Adipocyte (in vitro differentiated cells): ENCODE measurements around the gene ITGB2.

Experiments used
- DNase-seq: peaks from one replicate; pipeline ENCODE4 v3.0.0-alpha.2; 2015; ENCODE audit warnings: low read depth
- H3K27me3 ChIP-seq: replicated peaks from 2 replicates; pipeline ENCODE4 v1.7.0; 2013; ENCODE audit warnings: mild to moderate bottlenecking, low read length, moderate library complexity; ENCODE audit not compliant: control insufficient read depth, insufficient read depth
- H3K36me3 ChIP-seq: 2 replicates; pipeline ENCODE4 v1.7.0; 2013; ENCODE audit warnings: low read length, mild to moderate bottlenecking, moderate library complexity; ENCODE audit not compliant: control insufficient read depth, insufficient read depth, severe bottlenecking
- H3K4me1 ChIP-seq: 2 replicates; pipeline ENCODE4 v1.7.0; 2013; ENCODE audit warnings: mild to moderate bottlenecking, low read length, moderate library complexity; ENCODE audit not compliant: control insufficient read depth, insufficient read depth
- H3K4me3 ChIP-seq: 2 replicates; pipeline ENCODE4 v1.7.0; 2013; ENCODE audit warnings: mild to moderate bottlenecking, low read length, moderate library complexity
- H3K9ac ChIP-seq: 2 replicates; pipeline ENCODE4 v1.7.0; 2013; ENCODE audit warnings: mild to moderate bottlenecking, low read length, moderate library complexity
- H3K9me3 ChIP-seq: 2 replicates; pipeline ENCODE4 v1.7.0; 2013; ENCODE audit warnings: mild to moderate bottlenecking, low read length, moderate library complexity; ENCODE audit not compliant: control insufficient read depth

The ITGB2 gene

GRCh38 chr21:44847261-44848056, 73.2 kb downstream of the ITGB2 start:
- DNase-seq: no peak
- Histone ChIP-seq H3K4me1 (peaks cover 19% of the 10 kb centered on the region), H3K27me3 (peaks cover 5% of the 10 kb centered on the region)

GRCh38 chr21:44846485-44847260, 74.0 kb downstream of the ITGB2 start:
- peak overlapping the region; percentile 77 for H3K4me3 ChIP-seq
- H3K4me1 ChIP-seq: peaks cover 19% of the 10 kb centered on the region
- peak overlapping the region; percentile 74 for H3K9ac ChIP-seq
- H3K9me3 ChIP-seq: no peaks in the 10 kb centered on the region
- DNase-seq: peak; percentile 19
- H3K27me3 ChIP-seq: peaks cover 11% of the 10 kb centered on the region
- H3K36me3 ChIP-seq: peaks cover 32% of the 10 kb centered on the region

More at GRCh38 chr21:44847261-44848056, 73.2 kb downstream of the ITGB2 start:
- peaks cover 37% of the 10 kb centered on the region for H3K36me3 ChIP-seq
- H3K4me3 ChIP-seq: no peak overlapping the region
- no peak overlapping the region for H3K9ac ChIP-seq
- no peaks in the 10 kb centered on the region for H3K9me3 ChIP-seq

- Histone ChIP-seq H3K4me1 (peaks cover 19% of the 10 kb centered on the region), H3K4me3 (peak overlapping the region; percentile 77)
- DNase-seq: no peak
These were observed 74.5 kb downstream of the ITGB2 start for GRCh38 chr21:44846224-44846484.

GRCh38 chr21:44845418-44846223, 75.1 kb downstream of the ITGB2 start:
- peak; percentile 64 for DNase-seq
- Histone ChIP-seq H3K9ac (peak overlapping the region; percentile 74), H3K36me3 (peaks cover 21% of the 10 kb centered on the region), H3K9me3 (no peaks in the 10 kb centered on the region), H3K4me3 (peak overlapping the region; percentile 77), H3K27me3 (peaks cover 11% of the 10 kb centered on the region), H3K4me1 (peaks cover 19% of the 10 kb centered on the region)

More at GRCh38 chr21:44846224-44846484, 74.5 kb downstream of the ITGB2 start:
- Histone ChIP-seq H3K9ac (peak overlapping the region; percentile 74), H3K27me3 (peaks cover 11% of the 10 kb centered on the region), H3K9me3 (no peaks in the 10 kb centered on the region), H3K36me3 (peaks cover 27% of the 10 kb centered on the region)

- no peak for DNase-seq
- H3K36me3 ChIP-seq: peaks cover 8% of the 10 kb centered on the region
- H3K27me3 ChIP-seq: peaks cover 11% of the 10 kb centered on the region
- H3K4me1 ChIP-seq: peaks cover 19% of the 10 kb centered on the region
- H3K9ac ChIP-seq: no peak overlapping the region
- H3K4me3 ChIP-seq: no peak overlapping the region
- H3K9me3 ChIP-seq: no peaks in the 10 kb centered on the region
These were observed 76.4 kb downstream of the ITGB2 start for GRCh38 chr21:44844256-44844655.

- Histone ChIP-seq H3K9me3 (no peaks in the 10 kb centered on the region), H3K4me3 (no peak overlapping the region), H3K4me1 (peaks cover 19% of the 10 kb centered on the region), H3K9ac (no peak overlapping the region), H3K36me3 (no peaks in the 10 kb centered on the region), H3K27me3 (peaks cover 11% of the 10 kb centered on the region)
- no peak for DNase-seq
These were observed 77.8 kb downstream of the ITGB2 start for GRCh38 chr21:44842721-44843445.

GRCh38 chr21:44842087-44842486, 78.6 kb downstream of the ITGB2 start:
- H3K4me3 ChIP-seq: no peak overlapping the region
- H3K9ac ChIP-seq: no peak overlapping the region
- no peaks in the 10 kb centered on the region for H3K9me3 ChIP-seq
- H3K27me3 ChIP-seq: peaks cover 11% of the 10 kb centered on the region
- peaks cover 19% of the 10 kb centered on the region for H3K4me1 ChIP-seq
- no peak for DNase-seq
- no peaks in the 10 kb centered on the region for H3K36me3 ChIP-seq

GRCh38 chr21:44840771-44841170, 79.9 kb downstream of the ITGB2 start:
- Histone ChIP-seq H3K27me3 (peaks cover 11% of the 10 kb centered on the region), H3K4me1 (peaks cover 15% of the 10 kb centered on the region), H3K4me3 (no peak overlapping the region), H3K9ac (no peak overlapping the region), H3K9me3 (no peaks in the 10 kb centered on the region), H3K36me3 (no peaks in the 10 kb centered on the region)
- no peak for DNase-seq

- Histone ChIP-seq H3K9me3 (no peaks in the 10 kb centered on the region), H3K4me3 (no peak overlapping the region), H3K36me3 (no peaks in the 10 kb centered on the region), H3K9ac (no peak overlapping the region), H3K27me3 (peaks cover 16% of the 10 kb centered on the region), H3K4me1 (peaks cover 6% of the 10 kb centered on the region)
- no peak for DNase-seq
These were observed 81.7 kb downstream of the ITGB2 start for GRCh38 chr21:44838951-44839350.

GRCh38 chr21:44838039-44838895, 82.4 kb downstream of the ITGB2 start:
- no peaks in the 10 kb centered on the region for H3K9me3 ChIP-seq
- peaks cover 6% of the 10 kb centered on the region for H3K4me1 ChIP-seq
- no peak overlapping the region for H3K9ac ChIP-seq
- no peak overlapping the region for H3K4me3 ChIP-seq
- no peaks in the 10 kb centered on the region for H3K36me3 ChIP-seq
- no peak for DNase-seq
- peaks cover 17% of the 10 kb centered on the region for H3K27me3 ChIP-seq
